SK-N-SH treated with all-trans-retinoic acid at 6 μM for 48 hours (cell line): Measurements from ENCODE around the gene AKAP7.

Experiments used
- PATZ1 ChIP-seq: fragments of 250-450 bp; sonication (Bioruptor Pico); IDR thresholded peaks from 2 replicates; pipeline ENCODE4 v1.8.0; 2020; ENCODE audit warnings: mild to moderate bottlenecking, moderate library complexity, borderline replicate concordance
- RARB ChIP-seq: fragments of 250-450 bp; sonication (Bioruptor Pico); IDR thresholded peaks from 2 replicates; pipeline ENCODE4 v1.8.0; 2021; ENCODE audit warnings: mild to moderate bottlenecking, moderate library complexity
- ZFP30 ChIP-seq: fragments of 450-650 bp; formaldehyde crosslinking; IDR thresholded peaks from 2 replicates; pipeline ENCODE4 v1.5.0; 2022; ENCODE audit warnings: mild to moderate bottlenecking, moderate library complexity
- TF ChIP-seq, protein P1 (sequence below): fragments of 250-450 bp; sonication (Bioruptor Pico); IDR thresholded peaks from 2 replicates; pipeline ENCODE4 v1.5.1; 2020; ENCODE audit warnings: low read depth, mild to moderate bottlenecking, moderate library complexity

DNA sequence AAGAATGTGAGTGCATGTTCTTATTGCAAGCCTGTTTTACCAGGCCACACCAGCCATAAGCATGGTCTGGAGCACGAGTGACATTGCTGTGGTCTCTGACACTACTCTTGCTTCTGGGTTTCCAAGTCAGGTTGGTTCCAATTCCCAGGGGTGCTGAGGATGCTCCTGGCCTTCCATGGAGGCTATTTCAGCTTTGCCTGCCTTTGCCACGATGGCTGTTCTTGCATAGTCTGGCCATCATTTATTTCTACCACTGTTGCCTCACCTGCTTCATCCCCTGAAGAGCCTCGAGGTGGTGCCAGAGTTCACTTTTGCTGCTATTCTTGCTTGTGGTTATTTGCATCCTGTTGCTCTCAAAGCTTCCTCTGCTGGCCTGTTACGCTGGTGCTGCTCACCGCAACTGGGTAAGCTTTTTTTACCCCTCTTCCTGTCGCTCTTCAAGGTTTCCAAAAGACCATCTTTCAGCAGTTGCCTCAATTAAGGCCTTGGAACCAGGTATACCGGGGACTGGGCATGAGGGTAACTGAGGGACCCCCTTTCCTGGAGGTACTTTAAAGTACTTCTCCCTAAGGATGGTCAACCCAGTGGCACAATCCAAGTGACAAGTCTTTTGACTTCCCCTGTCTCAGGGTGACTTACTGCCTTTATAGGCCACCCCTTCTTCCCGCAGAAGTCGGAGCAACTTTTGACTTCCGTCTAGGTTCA, 64.5 kb downstream of the AKAP7 start:
- TF ChIP-seq, protein P1, sequence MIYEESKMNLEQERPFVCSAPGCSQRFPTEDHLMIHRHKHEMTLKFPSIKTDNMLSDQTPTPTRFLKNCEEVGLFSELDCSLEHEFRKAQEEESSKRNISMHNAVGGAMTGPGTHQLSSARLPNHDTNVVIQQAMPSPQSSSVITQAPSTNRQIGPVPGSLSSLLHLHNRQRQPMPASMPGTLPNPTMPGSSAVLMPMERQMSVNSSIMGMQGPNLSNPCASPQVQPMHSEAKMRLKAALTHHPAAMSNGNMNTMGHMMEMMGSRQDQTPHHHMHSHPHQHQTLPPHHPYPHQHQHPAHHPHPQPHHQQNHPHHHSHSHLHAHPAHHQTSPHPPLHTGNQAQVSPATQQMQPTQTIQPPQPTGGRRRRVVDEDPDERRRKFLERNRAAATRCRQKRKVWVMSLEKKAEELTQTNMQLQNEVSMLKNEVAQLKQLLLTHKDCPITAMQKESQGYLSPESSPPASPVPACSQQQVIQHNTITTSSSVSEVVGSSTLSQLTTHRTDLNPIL (CRISPR knock-in tag): no peak
- TF ChIP-seq ZFP30 (CRISPR knock-in tag): no peak
- no peak for TF ChIP-seq PATZ1
- no peak for TF ChIP-seq RARB (CRISPR knock-in tag)
